Sigmoid colon (tissue), 7 donors: ENCODE measurements around the gene MAEL. TPM values are rescaled to one million over a fixed set of nuclear protein-coding genes. Genes with fewer than 3 reads are reported as not detected.

Experiments used
- DNase-seq: peaks from one replicate; pipeline ENCODE4 v3.0.0-alpha.2; 2019
- H3K27ac ChIP-seq, 4 donors: fragments of 200-600 bp; sonication (generic); one replicate each; pipeline ENCODE4 v1.5.1; 2016 to 2019; ENCODE audit warnings: mild to moderate bottlenecking in 1 of 4
- H3K27me3 ChIP-seq, 3 donors: fragments of 200-600 bp; sonication (generic); one replicate each; pipeline ENCODE4 v1.5.1; 2019; ENCODE audit warnings: mild to moderate bottlenecking in 1 of 3
- H3K36me3 ChIP-seq, 4 donors: fragments of 200-600 bp; sonication (generic); one replicate each; pipeline ENCODE4 v1.5.1; 2016 to 2019
- H3K4me1 ChIP-seq, 4 donors: fragments of 200-600 bp; sonication (generic); one replicate each; pipeline ENCODE4 v1.5.1; 2017 to 2019
- H3K4me3 ChIP-seq, 4 donors: fragments of 200-600 bp; sonication (generic); one replicate each; pipeline ENCODE4 v1.5.1; 2017 to 2019; ENCODE audit warnings: mild to moderate bottlenecking in 2 of 4, moderate library complexity in 1 of 4
- H3K9me3 ChIP-seq, 4 donors: fragments of 200-600 bp in 3 of 4; sonication (generic) in 3 of 4; one replicate each; pipeline versions ENCODE4 v1.5.1 to v1.6.1; 2013 to 2019
- EP300 ChIP-seq, 4 donors: sonication (generic); formaldehyde crosslinking; IDR thresholded peaks; one replicate each; pipeline ENCODE4 v1.6.1; 2017; ENCODE audit warnings: antibody characterized with exemption in 4 of 4
- POLR2A ChIP-seq, 2 donors: fragments of 450-650 bp; IDR thresholded peaks; one replicate each; pipeline ENCODE4 v1.6.1; 2016; ENCODE audit warnings: antibody characterized with exemption in 2 of 2, mild to moderate bottlenecking in 2 of 2, moderate library complexity in 2 of 2
- POLR2AphosphoS5 ChIP-seq, 4 donors: sonication (generic); formaldehyde crosslinking; IDR thresholded peaks; one replicate each; pipeline ENCODE4 v1.6.1; 2017; ENCODE audit warnings: antibody characterized with exemption in 4 of 4
- WGBS, 2 donors: extraction: QIAGEN DNeasy Blood & Tissue Kit; methylation state at CpG; one replicate each; pipeline ENCODE4 v1.1.7; 2013; 5-methylcytosine and 5-hydroxymethylcytosine counted together
- intact Hi-C: fragments of 100-400 bp; cut with DNase I; formaldehyde crosslinking; loops from one replicate; pipeline ENCODE4 v1.15.1; 2023
- polyA plus RNA-seq, 3 donors: library from polyadenylated mRNA; stranded (reverse); fragments of 200-250 nt; gene quantifications; one replicate each; pipeline ENCODE4 v1.2.3, GENCODE V29; 2013
- total RNA-seq, 4 donors: library from RNA; depleted of rRNA; stranded (reverse); fragments of >200 nt; gene quantifications; one replicate each; pipeline ENCODE4 v1.1.0, GENCODE V29; 2016
- TF ChIP-seq, protein P1 (sequence below), 4 experiments: fragments of 450-650 bp in 3 of 4; fragments of 200-600 bp in 1 of 4; IDR thresholded peaks; one replicate each; pipeline ENCODE4 v1.5.1; 2016 to 2019; ENCODE audit warnings: antibody characterized with exemption in 4 of 4, mild to moderate bottlenecking in 3 of 4, moderate library complexity in 2 of 4
- donor health status: healthy with polysubstance abuse.
- donor health status: Bipolar disorder and iron deficiency.
- donor health status: healthy.

Gene MAEL
- total and polyA plus RNA-seq, 7 donors: 0.07 to 1.6 (median 1.1) TPM; not detected in 1

- Histone ChIP-seq H3K36me3 (no peaks in the 10 kb centered on the region), H3K9me3 (no peaks in the 10 kb centered on the region), H3K27me3 (no peaks in the 10 kb centered on the region), H3K27ac (peak overlapping the region in 2 of 4 donors; percentile 32 to 35), H3K4me1 (peaks cover 0 to 11% (median 3%) of the 10 kb centered on the region in 4 donors), H3K4me3 (peak overlapping the region in 3 of 4 donors; percentile 45 to 46 (median 45))
- intact Hi-C loops: loop anchor here (2.0 kb wide), 1 partner anchor 69 kb away; the partner anchor contains the start of gene ILDR2
- no peak for TF ChIP-seq EP300 (IDR thresholded peaks at IDR 0.05)
- TF ChIP-seq, protein P1, sequence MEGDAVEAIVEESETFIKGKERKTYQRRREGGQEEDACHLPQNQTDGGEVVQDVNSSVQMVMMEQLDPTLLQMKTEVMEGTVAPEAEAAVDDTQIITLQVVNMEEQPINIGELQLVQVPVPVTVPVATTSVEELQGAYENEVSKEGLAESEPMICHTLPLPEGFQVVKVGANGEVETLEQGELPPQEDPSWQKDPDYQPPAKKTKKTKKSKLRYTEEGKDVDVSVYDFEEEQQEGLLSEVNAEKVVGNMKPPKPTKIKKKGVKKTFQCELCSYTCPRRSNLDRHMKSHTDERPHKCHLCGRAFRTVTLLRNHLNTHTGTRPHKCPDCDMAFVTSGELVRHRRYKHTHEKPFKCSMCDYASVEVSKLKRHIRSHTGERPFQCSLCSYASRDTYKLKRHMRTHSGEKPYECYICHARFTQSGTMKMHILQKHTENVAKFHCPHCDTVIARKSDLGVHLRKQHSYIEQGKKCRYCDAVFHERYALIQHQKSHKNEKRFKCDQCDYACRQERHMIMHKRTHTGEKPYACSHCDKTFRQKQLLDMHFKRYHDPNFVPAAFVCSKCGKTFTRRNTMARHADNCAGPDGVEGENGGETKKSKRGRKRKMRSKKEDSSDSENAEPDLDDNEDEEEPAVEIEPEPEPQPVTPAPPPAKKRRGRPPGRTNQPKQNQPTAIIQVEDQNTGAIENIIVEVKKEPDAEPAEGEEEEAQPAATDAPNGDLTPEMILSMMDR (IDR thresholded peaks at IDR 0.05): no peak
- no peak for TF ChIP-seq POLR2A (IDR thresholded peaks at IDR 0.05)
- peak in 1 of 4 donors; percentile 13 for TF ChIP-seq POLR2AphosphoS5 (IDR thresholded peaks at IDR 0.05)
- WGBS, 2 donors: 13 to 21% methylated on average over 21 of the region's 21 CpGs
- DNase-seq: peak; percentile 86
Measured at GRCh38 chr1:167043752-167044488, 54.8 kb downstream of the MAEL start.

DNA sequence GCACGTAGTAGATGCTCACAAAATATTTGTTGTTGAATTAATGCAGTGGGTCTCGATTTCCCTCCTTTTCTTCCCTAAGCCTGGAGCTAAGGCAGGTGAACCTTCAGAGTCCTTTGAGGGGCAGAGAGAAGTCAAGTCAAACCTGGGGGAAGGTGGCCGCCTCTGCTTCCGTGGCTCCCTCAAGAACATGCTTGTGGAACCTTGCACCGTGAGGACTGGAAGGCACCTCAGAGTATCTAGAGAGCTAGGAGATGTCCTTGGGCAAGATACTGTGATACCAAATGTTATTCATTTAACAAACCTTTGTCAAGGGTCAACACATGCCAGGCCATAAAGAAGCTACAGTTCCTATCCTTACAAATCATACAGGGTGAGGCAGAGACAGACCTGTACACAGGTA, 62.8 kb downstream of the MAEL start:
- Histone ChIP-seq H3K36me3 (no peaks in the 10 kb centered on the region), H3K27ac (no peak overlapping the region), H3K4me1 (no peaks in the 10 kb centered on the region), H3K27me3 (no peaks in the 10 kb centered on the region), H3K9me3 (no peaks in the 10 kb centered on the region), H3K4me3 (no peak overlapping the region)
- no peak for DNase-seq
- intact Hi-C loops: no loop called here
- TF ChIP-seq POLR2A (IDR thresholded peaks at IDR 0.05) (no peak), EP300 (IDR thresholded peaks at IDR 0.05) (no peak), POLR2AphosphoS5 (IDR thresholded peaks at IDR 0.05) (no peak)
- TF ChIP-seq, protein P1 (IDR thresholded peaks at IDR 0.05): no peak
- 96 to 97% methylated on average over 5 of the region's 5 CpGs for WGBS, 2 donors

- no peak overlapping the region for H3K27ac ChIP-seq
- no peaks in the 10 kb centered on the region for H3K9me3 ChIP-seq
- no peak for TF ChIP-seq EP300 (IDR thresholded peaks at IDR 0.05)
- no peak for TF ChIP-seq POLR2A (IDR thresholded peaks at IDR 0.05)
- no peak for TF ChIP-seq POLR2AphosphoS5 (IDR thresholded peaks at IDR 0.05)
- TF ChIP-seq, protein P1 (IDR thresholded peaks at IDR 0.05): peak in 2 of 4 experiments; percentile 23 to 34
- intact Hi-C loops: no loop called here
- H3K4me1 ChIP-seq: no peaks in the 10 kb centered on the region
- no peaks in the 10 kb centered on the region for H3K27me3 ChIP-seq
- 86% methylated on average over 8 of the region's 8 CpGs for WGBS, 2 donors
- no peak for DNase-seq
- no peak overlapping the region for H3K4me3 ChIP-seq
- no peaks in the 10 kb centered on the region for H3K36me3 ChIP-seq
Measured at GRCh38 chr1:167052389-167052788, 63.3 kb downstream of the MAEL start.

- Histone ChIP-seq H3K9me3 (no peaks in the 10 kb centered on the region), H3K27me3 (no peaks in the 10 kb centered on the region), H3K27ac (no peak overlapping the region), H3K4me3 (no peak overlapping the region), H3K4me1 (peaks cover 0 to 7% (median 6%) of the 10 kb centered on the region in 4 donors), H3K36me3 (no peaks in the 10 kb centered on the region)
- TF ChIP-seq POLR2A (IDR thresholded peaks at IDR 0.05): no peak
- WGBS, 2 donors: 75 to 86% methylated on average over 3 of the region's 3 CpGs
- no peak for DNase-seq
- intact Hi-C loops: no loop called here
Measured at GRCh38 chr1:167054531-167054930, 65.5 kb downstream of the MAEL start.

DNA sequence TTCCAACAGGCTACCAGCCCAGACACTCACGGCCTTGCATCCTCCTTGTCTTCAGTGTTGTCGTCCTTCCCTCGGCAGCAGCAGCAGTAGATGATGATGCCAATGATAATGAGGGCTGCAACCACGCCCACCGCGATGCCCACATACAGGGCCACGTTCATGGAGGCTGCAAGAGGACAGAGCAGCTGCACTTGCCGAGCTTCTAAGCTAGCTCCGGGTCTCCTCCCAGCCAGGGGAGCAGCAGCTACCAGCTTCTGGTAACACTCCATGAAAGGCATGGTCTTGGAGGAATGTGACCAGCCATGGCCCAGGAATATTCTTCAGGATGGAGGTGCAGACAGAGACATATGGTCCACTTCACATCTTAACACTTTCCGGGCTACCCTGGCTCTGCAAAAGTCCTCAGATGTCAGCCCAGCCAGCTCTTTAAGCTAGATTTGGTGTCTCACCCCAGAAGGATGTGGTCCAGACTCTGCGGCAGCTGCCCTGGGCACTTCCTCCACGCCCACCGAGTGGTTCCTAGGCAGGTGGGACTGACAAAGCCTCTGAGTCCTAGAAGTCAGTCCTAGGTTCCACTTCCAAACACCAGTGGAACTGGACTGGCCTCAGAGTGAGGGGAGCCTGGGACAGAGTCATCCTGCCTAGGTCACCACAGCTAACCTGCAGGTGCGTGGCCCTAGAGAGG, 66.0 kb downstream of the MAEL start:
- H3K4me1 ChIP-seq: peaks cover 0 to 7% (median 6%) of the 10 kb centered on the region in 4 donors
- no peaks in the 10 kb centered on the region for H3K9me3 ChIP-seq
- no peak overlapping the region for H3K4me3 ChIP-seq
- WGBS, 2 donors: 81 to 86% methylated on average over 14 of the region's 14 CpGs
- no peaks in the 10 kb centered on the region for H3K36me3 ChIP-seq
- no peak overlapping the region for H3K27ac ChIP-seq
- H3K27me3 ChIP-seq: no peaks in the 10 kb centered on the region
- no peak for DNase-seq
- TF ChIP-seq, protein P1 (IDR thresholded peaks at IDR 0.05): no peak
- TF ChIP-seq EP300 (IDR thresholded peaks at IDR 0.05) (no peak), POLR2A (IDR thresholded peaks at IDR 0.05) (no peak)
- intact Hi-C loops: loop anchor here (5.0 kb wide), 1 partner anchor 78 kb away; the partner anchor contains the start of gene ILDR2
